Measurements from ENCODE around the gene HTT. TPM values are rescaled to one million over a fixed set of nuclear protein-coding genes. Genes with fewer than 3 reads are reported as not detected.

Gene HTT
- total RNA-seq, 1 donor from 2014 or later = 65.2 TPM

DNA sequence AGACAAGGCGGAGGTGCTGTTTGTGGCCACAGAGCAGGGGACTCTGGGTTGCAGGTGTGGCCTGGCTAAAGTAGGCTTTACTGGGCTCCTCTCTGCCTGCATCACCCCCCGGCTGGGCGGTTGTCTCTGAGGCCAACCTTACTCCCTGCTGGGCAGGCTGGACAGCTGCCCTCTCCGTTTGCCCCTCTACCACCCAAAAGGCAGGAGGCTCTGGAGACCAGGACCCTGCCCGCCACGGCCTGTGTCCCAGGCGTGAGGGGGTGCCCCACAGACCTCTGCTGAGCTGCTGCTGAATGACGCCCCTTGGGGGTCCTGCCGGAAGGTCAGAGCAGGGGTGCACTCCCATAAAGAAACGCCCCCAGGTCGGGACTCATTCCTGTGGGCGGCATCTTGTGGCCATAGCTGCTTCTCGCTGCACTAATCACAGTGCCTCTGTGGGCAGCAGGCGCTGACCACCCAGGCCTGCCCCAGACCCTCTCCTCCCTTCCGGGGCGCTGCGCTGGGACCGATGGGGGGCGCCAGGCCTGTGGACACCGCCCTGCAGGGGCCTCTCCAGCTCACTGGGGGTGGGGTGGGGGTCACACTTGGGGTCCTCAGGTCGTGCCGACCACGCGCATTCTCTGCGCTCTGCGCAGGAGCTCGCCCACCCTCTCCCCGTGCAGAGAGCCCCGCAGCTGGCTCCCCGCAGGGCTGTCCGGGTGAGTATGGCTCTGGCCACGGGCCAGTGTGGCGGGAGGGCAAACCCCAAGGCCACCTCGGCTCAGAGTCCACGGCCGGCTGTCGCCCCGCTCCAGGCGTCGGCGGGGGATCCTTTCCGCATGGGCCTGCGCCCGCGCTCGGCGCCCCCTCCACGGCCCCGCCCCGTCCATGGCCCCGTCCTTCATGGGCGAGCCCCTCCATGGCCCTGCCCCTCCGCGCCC is 1.1 kb upstream of the HTT start:
- DNase-seq (ENCODE audit: low read depth) (no peak), FAIRE-seq (no peak)
- H3K79me2 ChIP-seq (ENCODE audit: insufficient read depth, low read length) = peaks cover 34% of the 10 kb centered on the region
- H3K27ac ChIP-seq (ENCODE audit: low read depth, low read length) = no peak overlapping the region
- H3K36me3 Mint-ChIP-seq (ENCODE audit: low read depth, unreplicated experiment) = no peaks in the 10 kb centered on the region
- no peaks in the 10 kb centered on the region for H3K9me3 ChIP-seq (ENCODE audit: insufficient read depth, low read depth, low read length)
- TF ChIP-seq, protein P1, sequence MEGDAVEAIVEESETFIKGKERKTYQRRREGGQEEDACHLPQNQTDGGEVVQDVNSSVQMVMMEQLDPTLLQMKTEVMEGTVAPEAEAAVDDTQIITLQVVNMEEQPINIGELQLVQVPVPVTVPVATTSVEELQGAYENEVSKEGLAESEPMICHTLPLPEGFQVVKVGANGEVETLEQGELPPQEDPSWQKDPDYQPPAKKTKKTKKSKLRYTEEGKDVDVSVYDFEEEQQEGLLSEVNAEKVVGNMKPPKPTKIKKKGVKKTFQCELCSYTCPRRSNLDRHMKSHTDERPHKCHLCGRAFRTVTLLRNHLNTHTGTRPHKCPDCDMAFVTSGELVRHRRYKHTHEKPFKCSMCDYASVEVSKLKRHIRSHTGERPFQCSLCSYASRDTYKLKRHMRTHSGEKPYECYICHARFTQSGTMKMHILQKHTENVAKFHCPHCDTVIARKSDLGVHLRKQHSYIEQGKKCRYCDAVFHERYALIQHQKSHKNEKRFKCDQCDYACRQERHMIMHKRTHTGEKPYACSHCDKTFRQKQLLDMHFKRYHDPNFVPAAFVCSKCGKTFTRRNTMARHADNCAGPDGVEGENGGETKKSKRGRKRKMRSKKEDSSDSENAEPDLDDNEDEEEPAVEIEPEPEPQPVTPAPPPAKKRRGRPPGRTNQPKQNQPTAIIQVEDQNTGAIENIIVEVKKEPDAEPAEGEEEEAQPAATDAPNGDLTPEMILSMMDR (IDR thresholded peaks at IDR 0.05; ENCODE audit: insufficient read depth, low read depth, low read length) = no peak
- no peak for TF ChIP-seq EZH2 (IDR thresholded peaks at IDR 0.05; ENCODE audit: insufficient read depth, low read length)
- no peaks in the 10 kb centered on the region for H3K27me3 ChIP-seq (ENCODE audit: insufficient read depth, low read length)
- H4K20me1 ChIP-seq (ENCODE audit: insufficient read depth, low read length) = peaks cover 29% of the 10 kb centered on the region
- H2AFZ ChIP-seq (ENCODE audit: low read depth, low read length) = peak overlapping the region; percentile 86
- no peak overlapping the region for H3K27ac Mint-ChIP-seq (ENCODE audit: unreplicated experiment)
- H3K4me3 ChIP-seq (ENCODE audit: insufficient read depth, low read depth, low read length) = peak overlapping the region; percentile 64
- H3K9me3 Mint-ChIP-seq (ENCODE audit: unreplicated experiment) = no peaks in the 10 kb centered on the region
- no peaks in the 10 kb centered on the region for H3K36me3 ChIP-seq (ENCODE audit: insufficient read depth, low read length)
- peak overlapping the region; percentile 70 for H3K9ac ChIP-seq (ENCODE audit: low read length)
- H3K4me3 Mint-ChIP-seq (ENCODE audit: unreplicated experiment) = no peak overlapping the region
- H3K27me3 Mint-ChIP-seq (ENCODE audit: low read depth, unreplicated experiment) = peaks cover 2% of the 10 kb centered on the region
- H3K4me1 ChIP-seq (ENCODE audit: insufficient read depth, low read length) = peaks cover 26% of the 10 kb centered on the region
- peak overlapping the region; percentile 94 for H3K4me2 ChIP-seq (ENCODE audit: low read length)
- peaks cover 14% of the 10 kb centered on the region for H3K4me1 Mint-ChIP-seq (ENCODE audit: low read depth, unreplicated experiment)

DNA sequence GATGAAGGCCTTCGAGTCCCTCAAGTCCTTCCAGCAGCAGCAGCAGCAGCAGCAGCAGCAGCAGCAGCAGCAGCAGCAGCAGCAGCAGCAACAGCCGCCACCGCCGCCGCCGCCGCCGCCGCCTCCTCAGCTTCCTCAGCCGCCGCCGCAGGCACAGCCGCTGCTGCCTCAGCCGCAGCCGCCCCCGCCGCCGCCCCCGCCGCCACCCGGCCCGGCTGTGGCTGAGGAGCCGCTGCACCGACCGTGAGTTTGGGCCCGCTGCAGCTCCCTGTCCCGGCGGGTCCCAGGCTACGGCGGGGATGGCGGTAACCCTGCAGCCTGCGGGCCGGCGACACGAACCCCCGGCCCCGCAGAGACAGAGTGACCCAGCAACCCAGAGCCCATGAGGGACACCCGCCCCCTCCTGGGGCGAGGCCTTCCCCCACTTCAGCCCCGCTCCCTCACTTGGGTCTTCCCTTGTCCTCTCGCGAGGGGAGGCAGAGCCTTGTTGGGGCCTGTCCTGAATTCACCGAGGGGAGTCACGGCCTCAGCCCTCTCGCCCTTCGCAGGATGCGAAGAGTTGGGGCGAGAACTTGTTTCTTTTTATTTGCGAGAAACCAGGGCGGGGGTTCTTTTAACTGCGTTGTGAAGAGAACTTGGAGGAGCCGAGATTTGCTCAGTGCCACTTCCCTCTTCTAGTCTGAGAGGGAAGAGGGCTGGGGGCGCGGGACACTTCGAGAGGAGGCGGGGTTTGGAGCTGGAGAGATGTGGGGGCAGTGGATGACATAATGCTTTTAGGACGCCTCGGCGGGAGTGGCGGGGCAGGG is 568 bp downstream of the HTT start:
- Histone ChIP-seq H3K4me1 (ENCODE audit: insufficient read depth, low read length) (peaks cover 26% of the 10 kb centered on the region), H3K9ac (ENCODE audit: low read length) (peak overlapping the region; percentile 100), H4K20me1 (ENCODE audit: insufficient read depth, low read length) (peaks cover 43% of the 10 kb centered on the region), H2AFZ (ENCODE audit: low read depth, low read length) (peak overlapping the region; percentile 100), H3K9me3 (ENCODE audit: insufficient read depth, low read depth, low read length) (no peaks in the 10 kb centered on the region), H3K27ac (ENCODE audit: low read depth, low read length) (peak overlapping the region; percentile 95), H3K79me2 (ENCODE audit: insufficient read depth, low read length) (peaks cover 49% of the 10 kb centered on the region), H3K4me3 (ENCODE audit: insufficient read depth, low read depth, low read length) (peak overlapping the region; percentile 96), H3K27me3 (ENCODE audit: insufficient read depth, low read length) (no peaks in the 10 kb centered on the region), H3K4me2 (ENCODE audit: low read length) (peak overlapping the region; percentile 98), H3K36me3 (ENCODE audit: insufficient read depth, low read length) (no peaks in the 10 kb centered on the region)
- peak overlapping the region; percentile 98 for H3K27ac Mint-ChIP-seq (ENCODE audit: unreplicated experiment)
- no peak for FAIRE-seq
- TF ChIP-seq, protein P1 (IDR thresholded peaks at IDR 0.05; ENCODE audit: insufficient read depth, low read depth, low read length) = no peak
- TF ChIP-seq EZH2 (IDR thresholded peaks at IDR 0.05; ENCODE audit: insufficient read depth, low read length) = no peak
- no peaks in the 10 kb centered on the region for H3K36me3 Mint-ChIP-seq (ENCODE audit: low read depth, unreplicated experiment)
- peak; percentile 41 for DNase-seq (ENCODE audit: low read depth)
- no peaks in the 10 kb centered on the region for H3K9me3 Mint-ChIP-seq (ENCODE audit: unreplicated experiment)
- H3K4me1 Mint-ChIP-seq (ENCODE audit: low read depth, unreplicated experiment) = peaks cover 14% of the 10 kb centered on the region
- H3K4me3 Mint-ChIP-seq (ENCODE audit: unreplicated experiment) = peak overlapping the region; percentile 92
- no peaks in the 10 kb centered on the region for H3K27me3 Mint-ChIP-seq (ENCODE audit: low read depth, unreplicated experiment)

Data from astrocyte (in vitro differentiated cells and primary cell).